ENCODE results near the gene MRGPRF.

The MRGPRF gene

DNA sequence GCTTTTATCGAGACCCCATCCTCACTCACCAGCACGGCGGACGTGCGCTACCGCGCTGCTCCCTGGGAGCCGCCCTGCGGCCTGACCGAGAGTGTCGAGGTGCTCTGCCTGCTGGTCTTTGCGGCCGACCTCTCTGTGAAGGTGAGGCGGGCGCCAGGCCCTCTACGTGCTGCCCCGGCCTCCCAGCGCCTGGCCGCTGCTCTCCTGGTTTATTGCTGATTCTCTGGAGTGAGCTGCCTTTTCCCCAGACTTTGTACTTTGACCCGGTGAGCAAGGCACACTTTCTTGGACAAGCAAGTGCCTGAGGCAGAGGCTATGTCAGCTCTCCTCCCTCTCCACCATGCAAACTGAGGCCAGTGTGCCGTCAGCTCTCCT is 42.2 kb upstream of the MRGPRF start:
- no peak overlapping the region for H3K4me3 ChIP-seq (ENCODE audit: low read depth, low read length)
- DNase-seq = no peak

DNA sequence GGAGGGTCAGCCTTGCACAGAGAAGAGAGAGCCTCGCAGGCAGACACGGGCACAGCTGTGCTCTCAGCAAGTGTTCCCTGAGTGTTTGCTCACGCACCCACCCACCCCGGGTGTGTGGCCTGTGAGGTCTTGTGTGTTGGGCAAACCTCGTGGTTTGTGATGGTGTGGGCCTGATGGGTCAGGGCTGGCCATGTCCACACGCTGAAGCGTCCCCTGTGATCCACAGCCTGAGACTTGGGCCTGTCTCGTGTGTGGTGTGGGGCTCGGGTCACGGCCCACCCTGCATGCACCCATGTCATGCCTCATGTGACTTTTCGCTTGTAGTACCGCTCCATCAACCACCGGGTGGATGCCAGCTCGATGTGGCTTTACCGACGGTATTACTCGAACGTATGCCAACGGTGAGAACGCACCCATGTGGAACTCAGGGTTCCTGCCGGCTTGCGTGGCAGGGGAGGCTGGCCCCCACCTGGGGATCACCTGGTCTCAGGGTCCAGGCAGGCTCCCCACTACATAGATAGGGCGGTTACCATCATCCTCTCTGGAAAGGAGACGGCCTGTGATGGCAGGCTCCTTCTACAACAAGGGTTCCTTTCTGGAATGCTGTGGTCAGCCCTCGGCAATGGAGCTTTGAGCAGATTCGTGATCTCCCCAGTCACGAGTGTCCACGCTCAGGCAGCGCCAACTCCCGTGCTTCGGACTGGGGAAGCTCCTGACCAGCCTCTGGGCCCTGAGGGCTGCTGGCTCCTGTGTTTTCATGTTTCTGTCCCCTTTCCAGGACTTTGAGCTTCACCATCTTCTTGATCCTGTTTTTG is 41.6 kb upstream of the MRGPRF start:
- no peaks in the 10 kb centered on the region for H3K27me3 ChIP-seq (ENCODE audit: insufficient read depth, low read depth, severe bottlenecking)
- no peak overlapping the region for H3K4me3 ChIP-seq (ENCODE audit: low read depth, low read length)
- TF ChIP-seq, protein P1, sequence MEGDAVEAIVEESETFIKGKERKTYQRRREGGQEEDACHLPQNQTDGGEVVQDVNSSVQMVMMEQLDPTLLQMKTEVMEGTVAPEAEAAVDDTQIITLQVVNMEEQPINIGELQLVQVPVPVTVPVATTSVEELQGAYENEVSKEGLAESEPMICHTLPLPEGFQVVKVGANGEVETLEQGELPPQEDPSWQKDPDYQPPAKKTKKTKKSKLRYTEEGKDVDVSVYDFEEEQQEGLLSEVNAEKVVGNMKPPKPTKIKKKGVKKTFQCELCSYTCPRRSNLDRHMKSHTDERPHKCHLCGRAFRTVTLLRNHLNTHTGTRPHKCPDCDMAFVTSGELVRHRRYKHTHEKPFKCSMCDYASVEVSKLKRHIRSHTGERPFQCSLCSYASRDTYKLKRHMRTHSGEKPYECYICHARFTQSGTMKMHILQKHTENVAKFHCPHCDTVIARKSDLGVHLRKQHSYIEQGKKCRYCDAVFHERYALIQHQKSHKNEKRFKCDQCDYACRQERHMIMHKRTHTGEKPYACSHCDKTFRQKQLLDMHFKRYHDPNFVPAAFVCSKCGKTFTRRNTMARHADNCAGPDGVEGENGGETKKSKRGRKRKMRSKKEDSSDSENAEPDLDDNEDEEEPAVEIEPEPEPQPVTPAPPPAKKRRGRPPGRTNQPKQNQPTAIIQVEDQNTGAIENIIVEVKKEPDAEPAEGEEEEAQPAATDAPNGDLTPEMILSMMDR (IDR thresholded peaks at IDR 0.05; ENCODE audit: low read depth, low read length) = no peak
- no peak for DNase-seq
- no peaks in the 10 kb centered on the region for H3K9me3 ChIP-seq (ENCODE audit: severe bottlenecking)
- peaks cover 4% of the 10 kb centered on the region for H3K36me3 ChIP-seq
- H3K27ac ChIP-seq = no peak overlapping the region

More for the DNA sequence above, 42.2 kb upstream of the MRGPRF start:
- TF ChIP-seq, protein P1 (IDR thresholded peaks at IDR 0.05; ENCODE audit: low read depth, low read length) = no peak
- Histone ChIP-seq H3K36me3 (peaks cover 4% of the 10 kb centered on the region), H3K27ac (no peak overlapping the region), H3K9me3 (ENCODE audit: severe bottlenecking) (no peaks in the 10 kb centered on the region), H3K27me3 (ENCODE audit: insufficient read depth, low read depth, severe bottlenecking) (no peaks in the 10 kb centered on the region)

DNA sequence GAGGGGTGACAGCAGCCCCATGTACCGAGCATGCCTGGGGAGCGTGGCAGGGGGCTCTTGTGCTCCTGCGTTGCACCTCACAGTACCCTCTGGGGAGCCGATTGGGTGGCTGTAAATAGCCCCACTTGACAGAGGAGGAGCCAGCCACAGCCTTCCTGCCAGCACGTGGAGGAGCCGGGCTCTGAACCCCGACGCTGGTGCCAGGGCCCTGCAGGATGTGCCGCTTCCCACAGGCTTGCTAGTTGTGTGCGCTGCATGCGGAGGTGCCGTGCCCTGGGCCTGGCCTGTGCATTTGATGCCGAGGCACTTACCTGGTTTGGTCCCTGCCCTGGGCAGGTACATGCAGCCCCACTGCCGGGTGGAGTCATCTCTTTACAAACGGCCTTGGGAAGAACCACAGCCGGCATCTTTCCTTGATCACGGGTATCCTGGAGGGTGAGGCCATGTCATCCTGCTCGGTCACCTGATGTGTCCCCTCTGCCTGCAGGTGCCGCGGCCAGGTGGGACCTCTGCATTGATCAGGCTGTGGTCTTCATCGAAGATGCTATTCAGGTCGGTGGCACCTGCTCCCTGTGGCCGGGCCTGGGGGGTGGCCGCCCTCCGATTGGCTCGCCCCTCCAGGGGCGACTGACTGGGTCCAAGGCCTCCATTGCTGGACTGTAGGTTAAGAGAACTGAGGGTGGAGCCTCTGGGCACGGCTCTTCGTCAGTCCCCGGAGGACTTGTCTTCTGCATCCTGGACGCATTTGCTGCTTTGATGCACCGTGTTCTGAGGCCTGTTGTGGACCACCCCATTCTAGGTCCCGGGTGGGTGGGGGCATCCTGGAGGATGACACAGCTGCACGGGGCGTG is 40.7 kb upstream of the MRGPRF start:
- TF ChIP-seq, protein P1 (IDR thresholded peaks at IDR 0.05; ENCODE audit: low read depth, low read length) = no peak
- no peaks in the 10 kb centered on the region for H3K9me3 ChIP-seq (ENCODE audit: severe bottlenecking)
- no peak overlapping the region for H3K4me3 ChIP-seq (ENCODE audit: low read depth, low read length)
- no peak overlapping the region for H3K27ac ChIP-seq
- no peaks in the 10 kb centered on the region for H3K27me3 ChIP-seq (ENCODE audit: insufficient read depth, low read depth, severe bottlenecking)
- H3K36me3 ChIP-seq = peaks cover 4% of the 10 kb centered on the region
- DNase-seq = no peak

DNA sequence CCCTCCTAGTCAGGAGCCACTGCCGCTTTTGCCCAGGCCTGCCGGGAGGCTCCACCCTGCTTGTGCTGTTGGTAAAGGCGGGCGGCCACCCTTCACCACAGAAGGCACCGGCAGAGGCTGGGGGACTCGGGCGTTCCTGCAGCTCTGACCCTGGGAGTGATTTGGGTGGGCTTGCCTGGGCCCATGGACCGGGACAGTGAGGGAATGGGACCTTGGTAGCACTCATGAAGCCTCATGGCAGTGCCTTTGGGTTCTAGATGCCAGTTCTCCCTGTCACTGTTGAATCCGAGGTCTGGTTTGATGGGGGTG is 40.1 kb upstream of the MRGPRF start:
- no peaks in the 10 kb centered on the region for H3K9me3 ChIP-seq (ENCODE audit: severe bottlenecking)
- TF ChIP-seq, protein P1 (IDR thresholded peaks at IDR 0.05; ENCODE audit: low read depth, low read length) = no peak
- DNase-seq = no peak
- no peak overlapping the region for H3K4me3 ChIP-seq (ENCODE audit: low read depth, low read length)
- no peak overlapping the region for H3K27ac ChIP-seq
- H3K27me3 ChIP-seq (ENCODE audit: insufficient read depth, low read depth, severe bottlenecking) = no peaks in the 10 kb centered on the region
- H3K36me3 ChIP-seq = peaks cover 4% of the 10 kb centered on the region

DNA sequence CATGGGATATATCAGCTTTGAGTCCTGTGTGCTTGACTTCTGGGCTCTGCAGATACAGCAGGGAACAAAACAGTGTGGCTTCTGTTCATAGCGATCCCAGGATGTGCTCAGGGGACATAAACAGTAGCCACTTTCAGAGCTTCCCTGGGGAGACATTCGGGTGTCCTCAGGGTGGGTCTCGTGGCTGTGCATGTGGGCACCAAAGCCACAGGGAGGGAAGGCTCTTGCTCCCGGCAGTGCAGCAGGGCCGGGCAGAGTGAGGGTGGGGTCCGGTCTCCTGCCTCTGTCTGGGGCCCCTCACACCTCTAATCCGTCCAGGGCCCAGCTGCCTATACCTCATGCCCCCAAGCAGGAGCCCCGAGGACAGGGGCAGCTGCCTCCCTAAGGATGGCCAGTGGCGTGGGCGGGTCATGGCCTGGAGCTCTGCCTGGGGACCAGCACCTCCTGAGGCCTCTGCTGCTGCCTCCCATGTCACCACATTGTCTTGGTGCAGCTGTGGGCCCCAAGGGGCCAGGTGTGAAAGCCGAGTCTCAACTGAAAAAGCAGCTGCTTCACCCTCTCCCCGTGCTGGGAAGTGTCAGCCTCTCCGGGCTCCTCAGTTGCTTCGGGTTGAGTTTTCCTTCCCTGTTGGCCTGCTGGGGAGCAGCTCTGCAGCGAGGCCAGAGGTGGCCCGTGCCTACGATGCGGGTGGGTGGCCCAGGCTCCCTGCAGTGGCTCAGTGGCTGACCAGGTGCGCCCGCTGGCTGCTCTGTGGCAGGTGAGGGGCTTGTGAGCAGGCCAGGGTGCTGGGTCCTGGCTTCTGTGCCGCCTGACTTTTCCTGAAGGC is 39.5 kb upstream of the MRGPRF start:
- Histone ChIP-seq H3K27me3 (ENCODE audit: insufficient read depth, low read depth, severe bottlenecking) (no peaks in the 10 kb centered on the region), H3K4me3 (ENCODE audit: low read depth, low read length) (no peak overlapping the region), H3K27ac (no peak overlapping the region), H3K36me3 (peaks cover 4% of the 10 kb centered on the region), H3K9me3 (ENCODE audit: severe bottlenecking) (no peaks in the 10 kb centered on the region)
- TF ChIP-seq, protein P1 (IDR thresholded peaks at IDR 0.05; ENCODE audit: low read depth, low read length) = no peak
- no peak for DNase-seq

Data from WERI-Rb-1 (cell line).